Measurements from ENCODE around the gene ITGA6.

Gene ITGA6

DNA sequence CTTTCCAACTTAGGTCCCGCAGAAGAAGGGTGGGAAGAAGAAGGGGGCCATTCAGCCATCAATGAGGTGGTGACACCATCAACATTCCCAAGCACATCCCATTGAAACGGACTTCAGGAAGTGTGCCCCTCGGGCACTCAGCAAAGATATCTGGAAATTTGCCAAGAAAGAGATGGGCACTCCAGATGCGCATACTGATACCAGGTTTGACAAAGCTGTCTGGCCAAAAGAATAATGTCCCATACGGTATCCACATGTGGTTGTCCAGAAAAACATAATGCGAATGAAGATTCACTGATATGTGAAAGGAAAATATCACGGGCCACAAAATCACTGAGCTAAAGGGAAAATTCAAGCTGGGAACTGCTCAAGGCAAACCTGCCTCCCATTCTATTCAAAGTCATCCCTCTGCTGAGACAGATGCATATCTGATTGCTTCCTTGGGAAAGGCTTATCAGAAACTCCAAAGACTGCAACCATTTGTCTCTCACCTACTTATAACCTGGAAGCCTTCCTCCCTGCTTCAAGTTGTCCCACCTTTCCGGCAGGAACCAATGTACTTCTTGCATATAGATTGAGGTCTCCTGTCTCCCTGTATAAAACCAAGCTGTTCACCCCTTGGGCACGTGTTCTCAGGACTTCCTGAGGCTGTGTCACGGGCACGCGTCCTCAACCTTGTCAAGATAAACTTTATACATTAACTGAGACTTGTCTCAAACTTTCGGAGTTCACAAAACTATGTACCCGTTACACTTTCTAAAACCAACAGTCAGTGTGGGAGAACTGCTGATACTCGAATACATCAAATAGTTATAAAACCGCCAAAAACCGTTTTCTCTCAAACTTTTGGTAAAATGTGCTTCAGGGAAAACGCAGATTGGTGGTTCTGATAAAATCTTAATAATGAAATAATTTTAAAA is 127.2 kb downstream of the ITGA6 start:
- no peaks in the 10 kb centered on the region for H3K4me1 ChIP-seq (ENCODE audit: control insufficient read depth, insufficient read depth, low read length)
- ChIA-PET POLR2A (interaction anchor here (0.6 to 2.0 kb wide), 3 partner anchors 9 to 1626 kb away, joined by 3 to 7 read pairs (median 3); partner anchors contain the start of genes GORASP2 and ITGA6), CTCF (interaction anchor here (0.9 to 1.1 kb wide), 3 partner anchors 156 to 439 kb away, joined by 3 to 4 read pairs (median 4); no protein-coding TSS in a partner anchor)
- TF ChIP-seq ZNF768 (tag by site-specific recombination; IDR thresholded peaks at IDR 0.05) (no peak), ZNF292 (tag by site-specific recombination; IDR thresholded peaks at IDR 0.05; ENCODE audit: borderline replicate concordance, low read depth) (no peak), ZBTB8A (tag by site-specific recombination; IDR thresholded peaks at IDR 0.05) (no peak), ZNF16 (tag by site-specific recombination; IDR thresholded peaks at IDR 0.05; ENCODE audit: low read depth) (no peak), ZNF239 (tag by site-specific recombination; IDR thresholded peaks at IDR 0.05) (no peak), HOXA7 (CRISPR knock-in tag; IDR thresholded peaks at IDR 0.05; ENCODE audit: borderline replicate concordance) (no peak)
- TF ChIP-seq, protein P1, sequence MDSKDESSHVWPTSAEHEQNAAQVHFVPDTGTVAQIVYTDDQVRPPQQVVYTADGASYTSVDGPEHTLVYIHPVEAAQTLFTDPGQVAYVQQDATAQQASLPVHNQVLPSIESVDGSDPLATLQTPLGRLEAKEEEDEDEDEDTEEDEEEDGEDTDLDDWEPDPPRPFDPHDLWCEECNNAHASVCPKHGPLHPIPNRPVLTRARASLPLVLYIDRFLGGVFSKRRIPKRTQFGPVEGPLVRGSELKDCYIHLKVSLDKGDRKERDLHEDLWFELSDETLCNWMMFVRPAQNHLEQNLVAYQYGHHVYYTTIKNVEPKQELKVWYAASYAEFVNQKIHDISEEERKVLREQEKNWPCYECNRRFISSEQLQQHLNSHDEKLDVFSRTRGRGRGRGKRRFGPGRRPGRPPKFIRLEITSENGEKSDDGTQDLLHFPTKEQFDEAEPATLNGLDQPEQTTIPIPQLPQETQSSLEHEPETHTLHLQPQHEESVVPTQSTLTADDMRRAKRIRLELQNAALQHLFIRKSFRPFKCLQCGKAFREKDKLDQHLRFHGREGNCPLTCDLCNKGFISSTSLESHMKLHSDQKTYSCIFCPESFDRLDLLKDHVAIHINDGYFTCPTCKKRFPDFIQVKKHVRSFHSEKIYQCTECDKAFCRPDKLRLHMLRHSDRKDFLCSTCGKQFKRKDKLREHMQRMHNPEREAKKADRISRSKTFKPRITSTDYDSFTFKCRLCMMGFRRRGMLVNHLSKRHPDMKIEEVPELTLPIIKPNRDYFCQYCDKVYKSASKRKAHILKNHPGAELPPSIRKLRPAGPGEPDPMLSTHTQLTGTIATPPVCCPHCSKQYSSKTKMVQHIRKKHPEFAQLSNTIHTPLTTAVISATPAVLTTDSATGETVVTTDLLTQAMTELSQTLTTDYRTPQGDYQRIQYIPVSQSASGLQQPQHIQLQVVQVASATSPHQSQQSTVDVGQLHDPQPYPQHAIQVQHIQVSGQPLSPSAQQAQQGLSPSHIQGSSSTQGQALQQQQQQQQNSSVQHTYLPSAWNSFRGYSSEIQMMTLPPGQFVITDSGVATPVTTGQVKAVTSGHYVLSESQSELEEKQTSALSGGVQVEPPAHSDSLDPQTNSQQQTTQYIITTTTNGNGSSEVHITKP (tag by site-specific recombination; IDR thresholded peaks at IDR 0.05), result no peak
- TF ChIP-seq, protein P2, sequence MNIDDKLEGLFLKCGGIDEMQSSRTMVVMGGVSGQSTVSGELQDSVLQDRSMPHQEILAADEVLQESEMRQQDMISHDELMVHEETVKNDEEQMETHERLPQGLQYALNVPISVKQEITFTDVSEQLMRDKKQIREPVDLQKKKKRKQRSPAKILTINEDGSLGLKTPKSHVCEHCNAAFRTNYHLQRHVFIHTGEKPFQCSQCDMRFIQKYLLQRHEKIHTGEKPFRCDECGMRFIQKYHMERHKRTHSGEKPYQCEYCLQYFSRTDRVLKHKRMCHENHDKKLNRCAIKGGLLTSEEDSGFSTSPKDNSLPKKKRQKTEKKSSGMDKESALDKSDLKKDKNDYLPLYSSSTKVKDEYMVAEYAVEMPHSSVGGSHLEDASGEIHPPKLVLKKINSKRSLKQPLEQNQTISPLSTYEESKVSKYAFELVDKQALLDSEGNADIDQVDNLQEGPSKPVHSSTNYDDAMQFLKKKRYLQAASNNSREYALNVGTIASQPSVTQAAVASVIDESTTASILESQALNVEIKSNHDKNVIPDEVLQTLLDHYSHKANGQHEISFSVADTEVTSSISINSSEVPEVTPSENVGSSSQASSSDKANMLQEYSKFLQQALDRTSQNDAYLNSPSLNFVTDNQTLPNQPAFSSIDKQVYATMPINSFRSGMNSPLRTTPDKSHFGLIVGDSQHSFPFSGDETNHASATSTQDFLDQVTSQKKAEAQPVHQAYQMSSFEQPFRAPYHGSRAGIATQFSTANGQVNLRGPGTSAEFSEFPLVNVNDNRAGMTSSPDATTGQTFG (tag by site-specific recombination; IDR thresholded peaks at IDR 0.05; ENCODE audit: borderline replicate concordance), result no peak
- TF ChIP-seq, protein P3, sequence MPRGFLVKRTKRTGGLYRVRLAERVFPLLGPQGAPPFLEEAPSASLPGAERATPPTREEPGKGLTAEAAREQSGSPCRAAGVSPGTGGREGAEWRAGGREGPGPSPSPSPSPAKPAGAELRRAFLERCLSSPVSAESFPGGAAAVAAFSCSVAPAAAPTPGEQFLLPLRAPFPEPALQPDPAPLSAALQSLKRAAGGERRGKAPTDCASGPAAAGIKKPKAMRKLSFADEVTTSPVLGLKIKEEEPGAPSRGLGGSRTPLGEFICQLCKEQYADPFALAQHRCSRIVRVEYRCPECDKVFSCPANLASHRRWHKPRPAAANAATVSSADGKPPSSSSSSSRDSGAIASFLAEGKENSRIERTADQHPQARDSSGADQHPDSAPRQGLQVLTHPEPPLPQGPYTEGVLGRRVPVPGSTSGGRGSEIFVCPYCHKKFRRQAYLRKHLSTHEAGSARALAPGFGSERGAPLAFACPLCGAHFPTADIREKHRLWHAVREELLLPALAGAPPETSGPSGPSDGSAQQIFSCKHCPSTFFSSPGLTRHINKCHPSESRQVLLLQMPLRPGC (tag by site-specific recombination; IDR thresholded peaks at IDR 0.05), result no peak
- TF ChIP-seq, protein P4, sequence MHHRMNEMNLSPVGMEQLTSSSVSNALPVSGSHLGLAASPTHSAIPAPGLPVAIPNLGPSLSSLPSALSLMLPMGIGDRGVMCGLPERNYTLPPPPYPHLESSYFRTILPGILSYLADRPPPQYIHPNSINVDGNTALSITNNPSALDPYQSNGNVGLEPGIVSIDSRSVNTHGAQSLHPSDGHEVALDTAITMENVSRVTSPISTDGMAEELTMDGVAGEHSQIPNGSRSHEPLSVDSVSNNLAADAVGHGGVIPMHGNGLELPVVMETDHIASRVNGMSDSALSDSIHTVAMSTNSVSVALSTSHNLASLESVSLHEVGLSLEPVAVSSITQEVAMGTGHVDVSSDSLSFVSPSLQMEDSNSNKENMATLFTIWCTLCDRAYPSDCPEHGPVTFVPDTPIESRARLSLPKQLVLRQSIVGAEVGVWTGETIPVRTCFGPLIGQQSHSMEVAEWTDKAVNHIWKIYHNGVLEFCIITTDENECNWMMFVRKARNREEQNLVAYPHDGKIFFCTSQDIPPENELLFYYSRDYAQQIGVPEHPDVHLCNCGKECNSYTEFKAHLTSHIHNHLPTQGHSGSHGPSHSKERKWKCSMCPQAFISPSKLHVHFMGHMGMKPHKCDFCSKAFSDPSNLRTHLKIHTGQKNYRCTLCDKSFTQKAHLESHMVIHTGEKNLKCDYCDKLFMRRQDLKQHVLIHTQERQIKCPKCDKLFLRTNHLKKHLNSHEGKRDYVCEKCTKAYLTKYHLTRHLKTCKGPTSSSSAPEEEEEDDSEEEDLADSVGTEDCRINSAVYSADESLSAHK (tag by site-specific recombination; IDR thresholded peaks at IDR 0.05), result no peak
- TF ChIP-seq, protein P5, sequence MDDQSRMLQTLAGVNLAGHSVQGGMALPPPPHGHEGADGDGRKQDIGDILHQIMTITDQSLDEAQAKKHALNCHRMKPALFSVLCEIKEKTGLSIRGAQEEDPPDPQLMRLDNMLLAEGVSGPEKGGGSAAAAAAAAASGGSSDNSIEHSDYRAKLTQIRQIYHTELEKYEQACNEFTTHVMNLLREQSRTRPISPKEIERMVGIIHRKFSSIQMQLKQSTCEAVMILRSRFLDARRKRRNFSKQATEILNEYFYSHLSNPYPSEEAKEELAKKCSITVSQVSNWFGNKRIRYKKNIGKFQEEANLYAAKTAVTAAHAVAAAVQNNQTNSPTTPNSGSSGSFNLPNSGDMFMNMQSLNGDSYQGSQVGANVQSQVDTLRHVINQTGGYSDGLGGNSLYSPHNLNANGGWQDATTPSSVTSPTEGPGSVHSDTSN (CRISPR knock-in tag; IDR thresholded peaks at IDR 0.05), result no peak
- peaks cover 0 to 3% of the 10 kb centered on the region in 2 experiments; a peak in 1 of 3 replicates for H3K36me3 ChIP-seq (ENCODE audit: control insufficient read depth in 2 of 2, insufficient read depth in 1 of 2, low read length in 2 of 2)
- H3K27ac ChIP-seq (ENCODE audit: extremely low read depth, low read depth, low read length), result no peak overlapping the region
- H3K9me3 ChIP-seq (ENCODE audit: control insufficient read depth, insufficient read depth, low read depth, low read length), result no peaks in the 10 kb centered on the region
- no peak overlapping the region for H3K4me3 ChIP-seq (ENCODE audit: low read depth, low read length)

Measured in HEK293 (cell line).